LHCN-M2 (cell line): Measurements from ENCODE around the gene MUSTN1. TPM values are rescaled to one million over a fixed set of nuclear protein-coding genes. Genes with fewer than 3 reads are reported as not detected.

Experiments used
- DNase-seq: peaks from one replicate; pipeline ENCODE4 v3.0.0-alpha.2; 2012; ENCODE audit warnings: low read depth
- total RNA-seq: library from RNA; depleted of rRNA; stranded (reverse); fragments of >200 nt; gene quantifications from 2 replicates; pipeline ENCODE4 v1.2.3, GENCODE V29; 2014

Gene MUSTN1
- total RNA-seq, 1 experiment from 2014 or later, result not detected

DNA sequence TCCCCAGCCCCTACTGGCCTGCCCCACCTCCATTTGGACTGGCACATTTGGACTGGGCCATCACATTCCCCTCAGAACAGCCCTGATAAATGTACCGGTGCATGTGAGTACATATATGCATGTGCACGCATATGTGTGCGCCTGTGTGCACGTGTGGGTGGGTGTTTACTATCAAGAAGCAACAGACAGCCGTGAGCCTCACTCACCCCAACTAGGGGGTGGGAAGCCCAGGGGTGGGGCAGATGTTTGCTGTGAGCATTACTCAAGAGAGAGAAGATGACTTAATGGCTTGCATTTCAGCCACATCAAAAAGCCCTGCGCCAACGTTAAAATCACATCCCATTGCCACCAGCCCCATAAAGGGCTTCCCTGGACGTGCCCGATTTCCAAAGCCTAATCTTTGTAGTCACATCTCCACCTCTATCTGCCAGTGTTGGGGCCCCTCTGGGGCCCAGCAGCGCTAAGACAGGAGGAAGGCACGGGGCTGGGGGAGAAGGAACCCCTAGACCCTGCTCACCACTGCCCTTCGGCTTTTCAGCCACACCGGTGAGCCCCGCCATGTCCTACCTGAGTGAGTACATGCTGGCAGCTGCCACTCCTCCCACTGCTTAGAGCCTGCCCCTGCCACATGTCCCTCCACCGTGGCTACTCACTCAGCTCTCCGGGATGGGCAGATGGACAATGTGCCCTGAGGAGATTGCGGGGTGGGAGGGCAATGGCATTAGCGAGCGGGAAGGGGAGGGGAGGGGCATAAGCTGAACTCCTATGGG, 29.4 kb downstream of the MUSTN1 start:
- no peak for DNase-seq

DNA sequence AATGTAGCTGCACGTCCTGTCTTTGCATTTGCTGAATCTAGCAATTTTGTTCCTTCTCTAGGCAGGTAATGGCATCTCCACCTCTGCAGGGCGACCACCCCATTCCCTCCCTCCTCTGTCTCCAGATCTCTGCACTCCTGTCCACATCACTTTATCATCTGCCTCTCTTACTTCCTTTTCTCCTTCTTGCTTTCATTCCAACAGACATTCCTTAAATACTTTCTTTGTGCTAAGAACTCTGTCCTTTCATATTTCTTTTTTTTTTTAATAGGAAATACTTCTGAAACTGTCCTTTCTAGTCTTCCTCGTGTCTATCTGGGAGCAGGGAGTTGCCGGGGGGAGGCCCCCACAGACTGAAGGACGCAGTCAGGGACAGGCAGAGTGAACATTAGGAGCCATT, 33.0 kb downstream of the MUSTN1 start:
- no peak for DNase-seq

DNA sequence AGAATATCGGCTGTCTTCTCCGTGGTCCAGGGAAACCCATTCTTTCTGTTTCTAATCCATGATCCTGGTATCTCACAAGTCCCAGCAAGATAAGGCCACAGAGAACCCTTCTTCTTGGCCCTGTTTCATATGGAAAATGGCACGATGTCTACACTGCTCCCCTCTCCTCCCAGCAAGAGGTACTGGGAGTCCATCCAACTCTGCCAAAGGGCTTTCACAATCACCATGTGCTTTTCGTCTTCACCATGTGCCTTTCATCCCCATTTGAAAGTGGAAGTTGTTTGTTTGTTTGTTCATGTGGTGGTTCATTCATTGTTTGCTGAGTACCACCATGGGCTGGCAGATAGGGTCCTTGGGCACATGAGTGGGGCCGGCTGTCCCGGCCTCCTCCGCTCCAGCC, 34.7 kb downstream of the MUSTN1 start:
- DNase-seq, result no peak

DNA sequence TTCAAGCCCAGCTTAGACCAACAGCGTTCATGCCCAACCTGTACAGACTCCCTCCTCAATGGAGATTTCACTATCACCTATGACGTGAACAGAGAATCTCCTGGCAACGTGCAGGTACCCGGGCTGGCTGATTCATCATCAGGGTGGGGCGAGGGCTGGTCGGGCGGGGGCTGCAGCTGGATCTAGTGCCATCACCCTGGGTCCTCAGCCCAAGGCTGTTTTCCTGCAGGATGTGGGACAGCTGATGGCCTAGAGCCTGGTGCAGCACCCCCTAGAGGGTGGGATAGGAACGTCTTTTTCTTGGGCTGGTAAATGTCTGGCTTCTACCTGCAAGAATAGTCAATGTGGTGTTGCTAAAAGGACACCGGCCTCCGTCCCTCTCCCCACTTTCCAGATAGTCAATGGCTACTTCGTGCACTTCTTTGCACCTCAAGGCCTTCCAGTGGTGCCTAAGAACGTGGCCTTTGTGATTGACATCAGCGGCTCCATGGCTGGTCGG, 35.8 kb downstream of the MUSTN1 start:
- DNase-seq, result peak; percentile 11

DNA sequence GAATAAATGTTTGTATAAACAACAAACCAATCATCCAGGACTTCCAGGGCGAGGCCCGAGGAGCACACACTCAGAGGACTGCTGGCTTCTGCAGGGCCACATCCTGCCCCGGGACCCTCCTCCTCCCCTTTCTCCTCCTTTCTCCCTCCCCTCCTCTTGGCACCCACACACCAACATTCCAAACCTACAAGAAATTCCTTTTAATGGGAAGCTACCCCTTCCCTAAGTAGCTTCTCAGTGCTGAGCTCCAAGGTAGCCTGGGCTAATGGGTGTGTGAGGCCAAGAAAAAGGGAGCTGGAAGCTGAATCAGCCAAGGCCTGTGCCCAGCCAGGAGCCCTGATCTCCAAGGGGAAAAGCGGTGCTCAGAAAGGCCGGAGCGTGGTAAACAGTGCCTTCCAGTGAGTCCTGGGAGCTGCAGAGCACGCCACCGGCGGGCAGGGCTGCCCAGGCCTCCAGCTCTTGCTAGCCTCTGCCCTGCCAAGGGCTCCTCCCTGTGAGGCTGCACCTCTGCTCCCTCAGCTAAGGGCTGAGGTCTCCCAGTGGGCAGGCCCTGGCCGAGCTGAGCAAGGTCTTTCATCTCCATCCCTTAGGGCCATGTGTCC, 36.3 kb downstream of the MUSTN1 start:
- no peak for DNase-seq

DNA sequence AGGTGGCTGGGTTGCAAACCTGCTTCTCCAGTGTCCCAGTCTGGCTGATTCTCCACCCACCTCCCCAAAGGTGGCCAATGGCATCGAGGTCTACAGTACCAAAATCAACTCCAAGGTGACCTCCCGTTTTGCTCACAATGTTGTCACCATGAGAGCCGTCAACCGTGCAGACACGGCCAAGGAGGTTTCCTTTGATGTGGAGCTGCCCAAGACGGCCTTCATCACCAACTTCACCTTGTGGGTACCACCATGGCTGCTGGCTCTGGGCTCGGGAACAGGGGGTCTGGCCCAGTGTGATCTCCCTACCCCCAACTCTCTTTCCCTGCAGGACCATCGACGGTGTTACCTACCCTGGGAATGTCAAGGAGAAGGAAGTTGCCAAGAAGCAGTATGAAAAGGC, 38.4 kb downstream of the MUSTN1 start:
- DNase-seq, result no peak

DNA sequence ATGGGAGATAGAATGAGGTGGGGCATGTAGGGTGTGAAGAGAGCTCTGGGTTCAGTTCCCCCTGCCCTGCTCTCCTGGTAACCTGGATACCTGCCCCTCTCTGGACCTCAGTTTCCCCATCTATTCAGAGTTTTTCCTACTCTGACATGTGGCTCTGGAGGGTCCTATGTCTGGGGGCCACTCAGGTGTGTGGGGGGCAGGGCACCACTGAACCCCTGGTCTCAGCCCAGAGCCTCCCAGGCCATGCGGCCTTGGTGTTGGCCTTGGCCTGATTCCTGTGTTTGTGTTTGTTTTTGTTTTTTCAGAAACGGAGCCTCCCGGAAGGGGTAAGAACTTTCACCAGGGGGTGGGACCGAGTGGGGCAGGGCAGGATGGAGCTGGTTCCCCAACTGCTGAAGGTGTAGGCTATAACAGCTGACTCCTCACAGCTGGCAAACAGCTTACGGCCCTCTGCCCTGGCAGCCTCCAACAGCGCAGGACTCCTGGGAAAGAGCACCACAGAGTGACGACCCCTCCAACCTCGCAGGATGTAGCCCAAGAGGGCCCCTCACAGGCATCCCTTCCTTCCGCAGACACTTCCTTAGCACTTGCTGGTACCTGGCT, 39.4 kb downstream of the MUSTN1 start:
- no peak for DNase-seq

DNA sequence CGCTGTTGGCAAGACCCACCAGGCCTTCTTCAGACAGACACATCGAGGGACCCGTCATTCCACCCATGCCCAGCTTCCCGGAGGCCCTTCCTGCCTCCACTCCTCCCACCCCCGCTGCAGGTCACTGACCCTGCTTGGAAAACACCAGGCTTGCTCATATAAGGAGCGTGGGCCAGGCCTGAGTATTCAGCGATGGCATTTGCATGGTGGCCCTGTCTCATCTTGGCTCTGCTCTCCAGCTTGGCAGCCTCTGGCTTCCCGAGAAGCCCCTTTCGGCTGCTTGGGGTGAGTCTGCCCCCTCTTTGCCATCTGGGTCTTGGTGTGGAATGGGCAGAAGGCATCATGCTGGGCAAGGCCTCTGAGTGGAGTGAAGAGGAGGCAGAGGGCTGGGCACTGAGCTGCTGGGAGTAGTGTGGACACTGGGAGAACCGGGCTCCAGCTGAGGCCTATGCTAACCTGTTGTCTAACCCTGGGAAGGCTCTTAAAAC, 40.2 kb downstream of the MUSTN1 start, which contains the start of gene ITIH3:
Gene ITIH3 (plus strand): TSS at position 185 of the 488 bp plus-strand sequence. CDS start 8 bp downstream, at position 193.
- no peak for DNase-seq

DNA sequence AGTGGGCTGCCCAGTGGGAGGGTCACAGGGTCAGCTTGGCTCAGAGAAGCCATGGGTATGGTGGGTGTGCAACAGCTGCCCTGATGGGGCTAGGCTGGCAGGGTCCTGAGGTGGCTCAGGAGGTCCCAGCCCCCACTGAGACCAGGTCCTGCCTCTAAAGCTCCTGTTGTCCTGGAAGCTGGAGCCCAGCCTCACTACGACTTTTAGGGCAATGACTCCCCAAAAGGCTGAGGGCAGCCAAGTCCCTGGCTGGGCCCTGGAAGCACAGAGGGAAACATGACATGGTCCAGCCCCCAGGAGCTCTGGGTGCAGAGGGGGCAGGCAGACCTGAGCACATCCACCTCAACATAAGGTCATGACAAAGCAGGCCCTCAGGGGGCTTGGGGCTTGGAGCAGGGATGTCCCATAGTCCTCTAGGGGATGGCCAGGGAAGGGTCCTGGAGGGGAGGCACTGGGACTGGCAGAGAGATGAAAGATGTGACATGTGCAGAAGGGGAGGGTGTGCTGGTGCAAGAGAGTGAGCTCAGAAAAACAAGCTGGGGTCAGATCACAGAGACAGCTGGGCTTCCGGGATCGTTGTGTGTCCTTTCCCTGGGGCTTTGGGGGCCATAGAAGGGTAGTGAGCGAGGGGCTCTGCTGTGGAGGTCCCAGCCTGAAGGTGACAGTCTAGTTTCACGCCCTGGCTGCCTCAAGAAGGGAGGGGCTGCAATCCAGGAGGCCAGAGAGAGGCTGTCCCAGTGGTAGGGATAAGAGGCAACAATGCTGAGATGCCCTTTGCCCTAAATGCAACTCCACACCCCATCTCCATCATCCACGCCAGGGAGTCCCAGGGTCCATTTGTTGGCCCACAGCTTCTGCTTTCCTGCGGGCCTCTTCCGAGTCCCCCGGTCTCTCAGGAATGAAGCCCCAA, 40.9 kb downstream of the MUSTN1 start:
- no peak for DNase-seq

DNA sequence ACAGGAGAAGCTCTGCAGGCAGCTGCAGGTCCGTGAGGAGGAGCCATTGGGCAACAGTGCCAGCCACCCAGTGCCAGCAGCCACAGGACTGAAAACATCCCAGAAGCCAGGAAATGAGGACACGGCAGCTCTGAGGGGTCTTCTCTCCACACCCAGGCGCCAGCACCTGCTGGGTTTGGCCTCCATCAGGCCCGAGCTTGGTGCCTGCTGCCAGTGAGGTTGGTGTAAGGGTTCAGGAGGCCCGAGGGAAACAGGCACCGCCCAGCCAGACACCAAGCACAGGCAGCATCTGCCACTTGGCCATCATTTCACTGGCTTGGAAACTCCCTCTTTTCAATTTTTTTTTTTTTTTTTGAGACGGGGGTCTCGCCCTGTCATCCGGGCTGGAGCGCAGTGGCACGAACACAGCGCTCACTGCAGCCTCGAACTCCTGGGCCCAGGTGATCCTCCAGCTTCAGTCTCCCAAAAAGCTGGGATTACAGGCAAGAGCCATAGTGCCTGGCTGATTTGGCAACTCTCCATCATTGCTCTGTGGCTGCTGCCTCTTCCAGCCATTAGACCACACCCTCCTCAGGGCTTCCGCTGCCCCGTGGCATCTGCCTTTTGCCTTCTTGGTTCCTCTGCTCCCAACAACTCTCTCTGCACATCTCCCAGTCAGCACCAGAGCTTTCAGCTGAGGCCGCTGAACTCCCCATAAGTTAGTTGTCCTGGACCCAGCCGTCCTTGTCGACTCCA, 41.7 kb downstream of the MUSTN1 start:
- no peak for DNase-seq

DNA sequence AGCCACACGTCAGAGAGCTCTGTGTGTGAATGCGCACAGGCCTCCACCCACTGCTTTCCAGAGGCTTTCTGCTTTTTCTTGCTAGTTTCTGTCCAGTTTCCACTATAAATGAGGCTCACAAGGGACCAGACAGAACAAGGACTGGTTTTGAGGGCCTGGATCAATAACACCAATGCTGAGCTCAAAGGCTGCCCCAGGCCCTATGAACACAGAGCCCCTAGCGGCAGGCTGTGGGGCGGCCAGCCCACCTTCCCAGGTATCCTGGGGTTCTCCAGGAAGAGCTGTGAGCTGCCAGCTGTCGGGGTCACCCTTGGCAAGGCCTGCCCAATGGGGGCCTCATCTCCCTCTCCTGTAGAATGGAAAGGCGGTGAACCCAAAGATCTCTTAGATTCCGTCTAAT, 42.4 kb downstream of the MUSTN1 start:
- DNase-seq, result no peak

DNA sequence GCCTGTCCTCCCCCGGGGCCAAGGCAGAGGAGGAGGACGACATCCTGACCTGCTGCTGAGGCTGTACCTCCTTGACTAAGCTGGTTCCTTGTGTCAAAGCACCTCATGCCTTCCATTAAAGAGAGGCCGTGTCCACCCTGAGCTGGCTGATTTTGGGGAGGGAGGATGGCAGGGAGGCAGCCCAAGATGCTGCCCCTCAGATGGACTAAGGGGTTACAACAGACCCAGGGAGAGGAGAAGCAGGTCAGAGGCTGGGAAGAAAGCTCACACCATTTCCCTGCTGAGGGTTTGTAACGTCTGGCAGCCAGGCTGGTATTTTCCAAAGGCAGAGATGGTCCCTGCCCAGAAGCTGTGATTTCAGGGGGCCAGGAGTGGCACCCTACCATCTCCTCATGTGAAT, 42.9 kb downstream of the MUSTN1 start:
- DNase-seq, result no peak

DNA sequence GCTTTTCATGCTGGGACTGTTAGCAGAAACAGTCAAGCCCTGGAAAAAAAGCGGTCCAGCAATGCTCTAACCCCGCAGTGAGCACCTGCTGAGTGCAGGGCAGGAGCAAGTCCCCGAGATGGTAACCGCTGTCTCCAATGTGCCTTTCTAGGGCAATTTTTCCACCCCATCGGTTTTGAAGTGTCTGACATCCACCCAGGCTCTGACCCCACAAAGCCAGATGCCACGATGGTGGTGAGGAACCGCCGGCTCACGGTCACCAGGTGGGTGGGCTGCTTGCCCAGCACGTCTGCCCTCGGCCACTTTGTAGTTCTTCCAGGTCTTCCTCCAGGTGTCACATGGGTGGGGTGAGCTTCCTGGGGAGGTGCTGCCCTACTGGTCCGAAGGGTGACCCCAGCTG, 43.5 kb downstream of the MUSTN1 start:
- no peak for DNase-seq

DNA sequence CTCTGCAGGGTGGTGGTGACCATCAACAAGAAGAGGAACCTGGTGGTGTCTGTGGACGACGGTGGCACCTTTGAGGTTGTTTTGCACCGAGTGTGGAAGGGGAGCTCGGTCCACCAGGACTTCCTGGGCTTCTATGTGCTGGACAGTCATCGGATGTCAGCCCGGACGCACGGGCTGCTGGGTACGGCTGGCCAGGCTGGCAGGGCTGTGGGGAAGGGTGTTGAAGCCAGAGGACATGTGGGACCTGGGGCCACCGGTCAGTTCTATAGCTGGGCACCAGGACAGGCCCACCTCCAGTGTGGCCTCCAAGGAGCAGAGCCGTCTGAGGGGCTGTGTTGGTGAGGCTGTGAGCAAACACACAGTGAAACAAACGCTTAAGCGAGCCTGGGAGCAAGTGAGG, 44.1 kb downstream of the MUSTN1 start:
- no peak for DNase-seq

DNA sequence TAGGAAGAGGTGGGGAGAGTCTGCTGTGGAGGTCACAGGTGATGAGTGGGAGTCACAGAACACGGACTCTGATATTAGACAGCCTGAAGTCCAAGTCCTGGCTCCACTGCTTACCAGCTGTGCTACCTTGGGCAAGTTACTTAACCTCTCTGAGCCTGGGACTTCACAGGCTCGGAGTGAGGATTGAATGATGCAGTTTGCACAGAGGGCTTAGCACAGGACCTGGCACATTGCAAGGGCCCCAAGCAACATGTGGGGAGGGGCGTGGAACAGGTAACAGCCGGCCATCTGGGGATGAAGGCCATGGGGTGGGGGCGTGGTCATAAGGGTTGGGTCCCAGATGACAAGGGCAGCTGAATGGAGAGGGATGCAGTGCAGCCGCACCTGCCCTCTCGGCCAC, 44.5 kb downstream of the MUSTN1 start:
- DNase-seq, result no peak

DNA sequence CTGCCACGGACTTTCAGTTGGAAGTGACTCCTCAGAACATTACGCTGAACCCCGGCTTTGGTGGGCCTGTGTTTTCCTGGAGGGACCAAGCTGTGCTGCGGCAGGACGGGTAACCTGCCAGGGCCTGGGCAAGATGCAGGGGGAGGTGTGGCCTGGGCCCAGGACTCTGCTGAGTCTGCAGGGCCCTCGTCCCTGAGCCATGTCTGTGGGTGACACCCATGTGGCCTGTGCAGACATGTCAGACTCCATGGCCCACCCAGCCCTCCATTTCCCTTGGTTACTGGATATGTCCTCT, 45.1 kb downstream of the MUSTN1 start:
- no peak for DNase-seq

DNA sequence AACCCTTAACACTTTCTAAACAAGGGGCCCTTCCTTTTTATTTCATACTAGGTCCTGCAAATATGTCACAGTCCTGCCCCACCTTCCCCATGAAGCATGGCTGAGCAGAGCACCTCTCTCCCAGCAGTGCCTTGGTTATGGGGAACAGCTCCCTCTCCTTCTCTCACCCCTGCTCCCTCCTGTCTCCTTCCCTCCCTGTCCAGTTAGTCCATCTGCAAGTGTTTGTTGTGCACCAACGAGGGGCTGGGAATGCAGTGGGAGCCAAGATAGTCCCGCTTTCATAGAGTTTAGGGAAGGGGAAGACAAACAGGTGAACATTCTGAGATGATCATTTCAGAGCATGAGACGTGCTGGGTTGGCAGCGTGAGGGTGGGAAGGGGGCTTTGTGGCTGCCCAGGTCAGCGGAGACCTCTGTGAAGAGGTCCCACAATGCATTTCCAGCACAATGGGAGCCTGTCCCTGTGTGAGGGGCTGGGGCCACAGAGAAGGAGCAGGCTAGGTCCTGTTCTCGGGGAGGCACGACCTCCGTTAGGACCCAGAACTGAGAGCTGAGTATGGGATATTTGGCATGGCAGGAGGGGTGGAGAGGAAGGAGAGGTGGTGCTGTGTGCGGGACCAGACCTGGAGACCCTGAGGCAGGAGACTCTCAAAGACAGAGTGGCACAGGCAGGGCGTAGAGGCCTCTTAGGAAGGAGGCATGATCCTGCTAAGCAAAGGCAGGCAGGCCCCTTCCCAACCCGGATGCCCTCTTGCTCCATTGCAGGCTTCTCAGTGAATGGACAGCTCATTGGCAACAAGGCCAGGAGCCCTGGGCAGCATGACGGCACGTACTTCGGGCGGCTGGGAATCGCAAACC, 45.7 kb downstream of the MUSTN1 start:
- DNase-seq, result no peak

DNA sequence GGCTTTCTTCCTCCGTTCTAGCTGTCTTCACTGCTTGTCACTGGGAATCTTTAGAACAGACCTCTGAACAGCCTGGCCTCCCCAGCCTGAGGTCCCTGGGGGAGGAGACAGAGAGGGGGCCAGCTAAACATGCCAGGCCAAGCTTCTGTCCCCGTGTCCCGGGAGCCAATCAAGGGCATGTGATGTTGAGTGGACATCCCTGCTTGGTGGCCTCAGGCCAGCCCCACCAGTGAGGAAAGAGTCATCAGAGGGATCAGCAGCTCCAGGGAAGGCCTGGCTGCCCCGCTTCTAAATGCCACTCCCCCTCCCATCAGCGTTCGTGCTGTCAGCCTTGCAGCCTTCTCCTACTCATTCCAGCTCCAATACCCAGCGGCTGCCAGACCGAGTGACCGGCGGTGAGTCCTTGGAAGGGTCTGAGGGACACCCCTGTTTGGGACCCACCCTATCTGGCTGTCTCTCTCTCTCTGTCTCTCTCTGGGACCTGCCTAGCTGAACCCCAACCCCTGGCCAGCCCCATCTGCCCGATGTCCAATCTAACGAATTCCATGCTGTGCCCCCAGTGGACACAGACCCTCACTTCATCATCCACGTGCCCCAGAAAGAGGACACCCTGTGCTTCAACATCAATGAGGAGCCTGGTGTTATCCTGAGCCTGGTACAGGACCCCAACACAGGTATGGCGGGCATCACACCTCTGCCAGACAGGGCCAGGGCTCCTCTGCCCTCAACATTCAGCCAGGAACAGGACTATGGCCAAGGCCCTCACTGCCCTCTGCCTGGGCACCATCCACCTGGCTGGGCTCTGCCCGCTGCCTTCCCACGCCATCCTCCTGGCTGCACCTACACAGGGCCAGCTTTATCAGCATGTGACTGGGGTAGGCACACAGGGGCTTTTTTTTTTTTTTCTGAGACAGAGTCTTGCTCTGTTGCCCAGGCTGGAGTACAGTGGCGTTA, 46.9 kb downstream of the MUSTN1 start:
- peak; percentile 2 for DNase-seq

DNA sequence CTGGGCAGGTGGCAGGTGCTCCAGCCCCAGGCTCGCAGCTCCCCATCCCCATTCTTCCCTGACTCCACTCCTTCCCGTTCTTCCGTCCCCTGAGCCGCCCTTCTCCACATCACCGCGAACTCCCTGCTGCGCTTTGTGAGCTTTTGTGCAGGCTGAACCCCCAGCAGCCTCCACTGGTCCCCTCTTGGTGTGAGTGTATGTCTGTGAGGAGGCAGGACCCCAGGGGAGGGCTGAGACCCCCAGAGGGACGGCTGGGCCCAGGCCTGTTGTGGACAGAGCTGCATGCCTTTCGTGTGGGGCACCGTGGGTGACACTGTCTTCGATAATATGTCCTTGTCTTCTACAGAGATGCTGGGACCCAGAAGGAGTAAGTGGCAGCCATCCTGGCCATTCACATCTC, 47.6 kb downstream of the MUSTN1 start:
- no peak for DNase-seq
